Measurements from ENCODE around the gene LUC7L.
"Not testable (repeated sequence)": the region's sequence is repeated elsewhere in the genome, so short reads cannot be mapped to it uniquely, and the experiment has no call there.

The LUC7L gene

GRCh38 chr16:263944-264343 is 34.7 kb upstream of the LUC7L start:
- no peak for DNase-seq (ENCODE audit: low read depth in 2 of 2, low spot score in 1 of 2)

GRCh38 chr16:263182-263774 is 34.0 kb upstream of the LUC7L start:
- no peak for DNase-seq (ENCODE audit: low read depth in 2 of 2, low spot score in 1 of 2)

- DNase-seq (ENCODE audit: low read depth in 2 of 2, low spot score in 1 of 2) = no peak
These were observed 33.0 kb upstream of the LUC7L start for GRCh38 chr16:262121-262745.

- no peak for DNase-seq (ENCODE audit: low read depth in 2 of 2, low spot score in 1 of 2)
These were observed 31.9 kb upstream of the LUC7L start for GRCh38 chr16:261031-261691.

- DNase-seq (ENCODE audit: low read depth in 2 of 2, low spot score in 1 of 2) = no peak
These were observed 31.1 kb upstream of the LUC7L start for GRCh38 chr16:260326-260725.

- DNase-seq (ENCODE audit: low read depth in 2 of 2, low spot score in 1 of 2) = no peak
These were observed 30.6 kb upstream of the LUC7L start for GRCh38 chr16:259814-260253.

GRCh38 chr16:259226-259625 is 30.0 kb upstream of the LUC7L start:
- DNase-seq (ENCODE audit: low read depth in 2 of 2, low spot score in 1 of 2) = no peak

- DNase-seq (ENCODE audit: low read depth in 2 of 2, low spot score in 1 of 2) = not testable (repeated sequence)
These were observed 28.8 kb upstream of the LUC7L start for GRCh38 chr16:258091-258490.

- no peak for DNase-seq (ENCODE audit: low read depth in 2 of 2, low spot score in 1 of 2)
These were observed 25.9 kb upstream of the LUC7L start for GRCh38 chr16:255183-255582.

- no peak for DNase-seq (ENCODE audit: low read depth in 2 of 2, low spot score in 1 of 2)
These were observed 25.2 kb upstream of the LUC7L start for GRCh38 chr16:254461-254860.

- no peak for DNase-seq (ENCODE audit: low read depth in 2 of 2, low spot score in 1 of 2)
These were observed 24.6 kb upstream of the LUC7L start for GRCh38 chr16:253833-254232.

GRCh38 chr16:252366-253337 is 23.4 kb upstream of the LUC7L start:
- no peak for DNase-seq (ENCODE audit: low read depth in 2 of 2, low spot score in 1 of 2)

GRCh38 chr16:249431-249830 is 20.2 kb upstream of the LUC7L start:
- DNase-seq (ENCODE audit: low read depth in 2 of 2, low spot score in 1 of 2) = no peak

- DNase-seq (ENCODE audit: low read depth in 2 of 2, low spot score in 1 of 2) = no peak
These were observed 17.8 kb upstream of the LUC7L start for GRCh38 chr16:247027-247426.

GRCh38 chr16:245105-245504 is 15.9 kb upstream of the LUC7L start:
- DNase-seq (ENCODE audit: low read depth in 2 of 2, low spot score in 1 of 2) = no peak

GRCh38 chr16:243348-243747 is 14.1 kb upstream of the LUC7L start:
- DNase-seq (ENCODE audit: low read depth in 2 of 2, low spot score in 1 of 2) = no peak

GRCh38 chr16:242281-242680 is 13.0 kb upstream of the LUC7L start:
- DNase-seq (ENCODE audit: low read depth in 2 of 2, low spot score in 1 of 2) = no peak

GRCh38 chr16:240559-240958 is 11.3 kb upstream of the LUC7L start:
- no peak for DNase-seq (ENCODE audit: low read depth in 2 of 2, low spot score in 1 of 2)

- DNase-seq (ENCODE audit: low read depth in 2 of 2, low spot score in 1 of 2) = no peak
These were observed 10.7 kb upstream of the LUC7L start for GRCh38 chr16:239948-240277.

GRCh38 chr16:234468-235305 is 5.4 kb upstream of the LUC7L start, which contains the start of gene FAM234A:
FAM234A (plus strand) TSS chr16:234821; CDS start chr16:254414, 19,593 bp downstream.
- DNase-seq (ENCODE audit: low read depth in 2 of 2, low spot score in 1 of 2) = peak; percentile 80 to 86

- DNase-seq (ENCODE audit: low read depth in 2 of 2, low spot score in 1 of 2) = no peak
These were observed 1.7 kb upstream of the LUC7L start for GRCh38 chr16:230949-231348.
